Ovary (tissue), 3 donors: Measurements from ENCODE around the gene PLCB4.

Source experiments
- POLR2A ChIP-seq: fragments of 450-650 bp; IDR thresholded peaks from one replicate; pipeline ENCODE4 v1.6.1; 2017; ENCODE audit warnings: antibody characterized with exemption, mild to moderate bottlenecking, moderate library complexity
- TF ChIP-seq, protein P1 (sequence below), 3 donors: fragments of 450-650 bp in 2 of 3; fragments of 200-600 bp in 1 of 3; IDR thresholded peaks; one replicate each; pipeline versions ENCODE4 v1.5.1 to v1.8.0; 2016 to 2022; ENCODE audit warnings: antibody characterized with exemption in 3 of 3, mild to moderate bottlenecking in 1 of 3
- donor health status: DM: no; HTN: no; CAD: no.

DNA sequence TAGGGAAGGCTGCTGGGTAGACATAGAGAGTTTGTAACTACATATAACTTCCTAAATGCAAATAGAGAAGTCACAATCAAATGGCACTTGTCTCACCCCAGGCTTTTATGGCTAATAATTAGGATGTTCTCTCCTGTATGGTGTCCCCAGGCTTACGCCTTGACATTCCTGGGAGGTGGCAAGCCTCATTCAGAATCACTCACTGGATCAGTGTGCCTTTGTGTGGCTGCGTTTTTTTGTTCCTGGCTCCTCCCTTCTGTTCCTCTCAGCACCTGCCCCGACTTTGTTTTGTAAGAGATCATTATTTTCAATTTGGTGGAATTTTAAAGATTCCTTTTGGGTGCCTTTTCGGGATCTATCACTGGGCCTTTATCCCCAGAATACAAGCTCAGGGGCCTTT is 451.2 kb downstream of the PLCB4 start:
- TF ChIP-seq, protein P1, sequence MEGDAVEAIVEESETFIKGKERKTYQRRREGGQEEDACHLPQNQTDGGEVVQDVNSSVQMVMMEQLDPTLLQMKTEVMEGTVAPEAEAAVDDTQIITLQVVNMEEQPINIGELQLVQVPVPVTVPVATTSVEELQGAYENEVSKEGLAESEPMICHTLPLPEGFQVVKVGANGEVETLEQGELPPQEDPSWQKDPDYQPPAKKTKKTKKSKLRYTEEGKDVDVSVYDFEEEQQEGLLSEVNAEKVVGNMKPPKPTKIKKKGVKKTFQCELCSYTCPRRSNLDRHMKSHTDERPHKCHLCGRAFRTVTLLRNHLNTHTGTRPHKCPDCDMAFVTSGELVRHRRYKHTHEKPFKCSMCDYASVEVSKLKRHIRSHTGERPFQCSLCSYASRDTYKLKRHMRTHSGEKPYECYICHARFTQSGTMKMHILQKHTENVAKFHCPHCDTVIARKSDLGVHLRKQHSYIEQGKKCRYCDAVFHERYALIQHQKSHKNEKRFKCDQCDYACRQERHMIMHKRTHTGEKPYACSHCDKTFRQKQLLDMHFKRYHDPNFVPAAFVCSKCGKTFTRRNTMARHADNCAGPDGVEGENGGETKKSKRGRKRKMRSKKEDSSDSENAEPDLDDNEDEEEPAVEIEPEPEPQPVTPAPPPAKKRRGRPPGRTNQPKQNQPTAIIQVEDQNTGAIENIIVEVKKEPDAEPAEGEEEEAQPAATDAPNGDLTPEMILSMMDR (IDR thresholded peaks at IDR 0.05), result no peak
- no peak for TF ChIP-seq POLR2A
